VCaP (cell line): ENCODE measurements around the gene LRRC1.

ENCODE experiments used
- H3K27ac ChIP-seq: fragments of 450-650 bp; 2 replicates; pipeline ENCODE4 v1.5.1; 2017
- TF ChIP-seq, protein P1 (sequence below): fragments of 450-650 bp; conservative IDR thresholded peaks from 2 replicates; pipeline ENCODE4 v1.5.1; 2017; ENCODE audit warnings: mild to moderate bottlenecking, moderate library complexity

Gene LRRC1

DNA sequence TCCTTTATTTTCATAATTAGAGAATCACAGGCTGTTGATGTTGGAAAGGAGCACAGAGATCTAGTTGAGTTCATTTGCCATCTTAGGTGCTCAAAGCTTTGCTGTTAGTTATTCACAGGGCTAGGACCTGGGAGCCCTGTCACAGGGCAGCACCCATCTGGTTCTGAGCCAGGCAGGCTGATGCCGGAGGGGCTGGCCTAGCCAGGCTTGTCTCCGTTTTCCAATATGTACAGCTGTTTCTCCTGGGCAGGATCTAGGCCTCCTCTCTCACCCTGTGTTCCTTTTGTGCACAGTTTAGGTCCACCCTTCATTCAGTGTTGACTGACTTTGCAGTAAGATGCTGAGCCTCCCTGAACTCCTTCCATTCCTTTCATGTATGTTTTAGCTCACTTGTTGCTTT, 33.4 kb downstream of the LRRC1 start:
- H3K27ac ChIP-seq, result no peak overlapping the region
- TF ChIP-seq, protein P1, sequence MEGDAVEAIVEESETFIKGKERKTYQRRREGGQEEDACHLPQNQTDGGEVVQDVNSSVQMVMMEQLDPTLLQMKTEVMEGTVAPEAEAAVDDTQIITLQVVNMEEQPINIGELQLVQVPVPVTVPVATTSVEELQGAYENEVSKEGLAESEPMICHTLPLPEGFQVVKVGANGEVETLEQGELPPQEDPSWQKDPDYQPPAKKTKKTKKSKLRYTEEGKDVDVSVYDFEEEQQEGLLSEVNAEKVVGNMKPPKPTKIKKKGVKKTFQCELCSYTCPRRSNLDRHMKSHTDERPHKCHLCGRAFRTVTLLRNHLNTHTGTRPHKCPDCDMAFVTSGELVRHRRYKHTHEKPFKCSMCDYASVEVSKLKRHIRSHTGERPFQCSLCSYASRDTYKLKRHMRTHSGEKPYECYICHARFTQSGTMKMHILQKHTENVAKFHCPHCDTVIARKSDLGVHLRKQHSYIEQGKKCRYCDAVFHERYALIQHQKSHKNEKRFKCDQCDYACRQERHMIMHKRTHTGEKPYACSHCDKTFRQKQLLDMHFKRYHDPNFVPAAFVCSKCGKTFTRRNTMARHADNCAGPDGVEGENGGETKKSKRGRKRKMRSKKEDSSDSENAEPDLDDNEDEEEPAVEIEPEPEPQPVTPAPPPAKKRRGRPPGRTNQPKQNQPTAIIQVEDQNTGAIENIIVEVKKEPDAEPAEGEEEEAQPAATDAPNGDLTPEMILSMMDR, result no peak

DNA sequence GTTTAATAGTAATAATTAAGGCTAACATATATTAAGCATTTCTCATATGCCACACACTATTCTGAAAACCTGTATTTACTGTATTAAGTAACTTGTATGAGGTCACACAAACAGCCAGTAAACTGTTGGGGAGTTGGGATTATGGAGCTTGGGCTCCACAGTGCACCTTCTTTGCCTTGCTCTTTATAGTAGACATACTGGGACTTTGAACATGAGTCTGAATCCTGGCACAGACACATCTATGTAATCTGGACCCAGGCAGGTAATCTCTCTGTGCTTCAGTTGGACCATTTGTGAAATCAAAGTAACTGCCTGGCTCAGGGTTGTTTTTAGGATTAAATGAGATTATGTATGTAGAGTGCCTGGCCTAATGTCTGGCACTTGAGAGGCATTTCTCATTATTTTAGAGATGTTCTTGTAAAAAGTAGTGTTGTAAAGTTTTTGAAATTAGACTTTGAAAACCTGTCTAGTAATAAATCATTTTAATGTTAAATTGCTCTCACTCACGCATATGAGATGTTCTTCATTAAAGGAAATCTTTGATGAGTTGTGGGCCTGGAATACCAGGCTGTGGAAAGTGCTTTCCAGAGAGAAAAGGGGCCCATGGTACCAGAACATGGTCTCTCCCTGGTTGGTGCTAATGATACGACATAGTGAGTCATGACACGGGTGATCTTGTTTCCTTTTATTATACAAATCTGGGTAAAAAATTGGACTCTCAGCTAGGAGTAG, 34.3 kb downstream of the LRRC1 start:
- no peak overlapping the region for H3K27ac ChIP-seq
- TF ChIP-seq, protein P1, result no peak

DNA sequence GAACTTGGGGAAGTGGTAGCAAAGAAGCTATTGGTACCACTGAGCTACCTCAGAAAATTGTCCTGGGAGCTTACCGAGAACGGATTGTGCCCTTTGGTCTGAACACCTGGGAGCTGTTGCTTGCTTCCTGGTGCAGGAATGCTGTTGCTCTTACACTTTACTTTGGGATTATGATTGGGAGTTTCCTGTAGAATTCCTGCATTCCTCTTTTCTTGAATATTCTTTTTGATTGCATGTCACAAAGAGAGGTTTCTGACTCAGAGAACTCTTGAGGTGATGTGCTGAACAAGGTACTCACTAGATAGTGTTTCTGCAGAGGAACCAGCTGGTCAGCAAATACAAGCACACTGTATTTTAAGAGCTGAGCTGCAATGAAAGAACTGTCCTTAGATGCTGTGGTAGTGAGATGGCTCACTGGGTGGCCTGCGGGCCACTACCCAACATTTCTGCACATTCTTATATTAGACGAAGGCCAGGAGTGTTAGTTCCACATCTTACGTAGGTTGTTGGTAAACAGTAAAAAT, 35.0 kb downstream of the LRRC1 start:
- H3K27ac ChIP-seq, result no peak overlapping the region
- TF ChIP-seq, protein P1, result no peak

DNA sequence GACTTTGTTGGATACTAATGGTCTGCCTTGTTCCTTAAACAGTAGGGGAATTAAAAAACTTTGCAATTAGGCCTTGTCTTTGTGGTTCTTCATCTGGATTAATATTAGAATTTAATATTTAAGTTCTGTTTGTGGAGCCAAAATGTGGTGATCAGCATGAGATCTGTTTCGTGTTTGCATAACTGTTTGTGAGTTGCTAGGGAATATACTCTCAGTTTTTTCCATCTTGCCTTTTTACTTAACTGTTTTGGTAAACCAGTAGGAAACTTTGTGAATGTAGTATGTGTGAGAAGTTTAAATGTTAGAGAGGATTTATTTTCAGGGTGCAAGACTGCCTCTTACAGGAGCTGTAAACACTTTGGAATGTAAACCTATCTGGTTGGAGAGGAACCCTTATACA, 35.6 kb downstream of the LRRC1 start:
- no peak overlapping the region for H3K27ac ChIP-seq
- TF ChIP-seq, protein P1, result no peak

DNA sequence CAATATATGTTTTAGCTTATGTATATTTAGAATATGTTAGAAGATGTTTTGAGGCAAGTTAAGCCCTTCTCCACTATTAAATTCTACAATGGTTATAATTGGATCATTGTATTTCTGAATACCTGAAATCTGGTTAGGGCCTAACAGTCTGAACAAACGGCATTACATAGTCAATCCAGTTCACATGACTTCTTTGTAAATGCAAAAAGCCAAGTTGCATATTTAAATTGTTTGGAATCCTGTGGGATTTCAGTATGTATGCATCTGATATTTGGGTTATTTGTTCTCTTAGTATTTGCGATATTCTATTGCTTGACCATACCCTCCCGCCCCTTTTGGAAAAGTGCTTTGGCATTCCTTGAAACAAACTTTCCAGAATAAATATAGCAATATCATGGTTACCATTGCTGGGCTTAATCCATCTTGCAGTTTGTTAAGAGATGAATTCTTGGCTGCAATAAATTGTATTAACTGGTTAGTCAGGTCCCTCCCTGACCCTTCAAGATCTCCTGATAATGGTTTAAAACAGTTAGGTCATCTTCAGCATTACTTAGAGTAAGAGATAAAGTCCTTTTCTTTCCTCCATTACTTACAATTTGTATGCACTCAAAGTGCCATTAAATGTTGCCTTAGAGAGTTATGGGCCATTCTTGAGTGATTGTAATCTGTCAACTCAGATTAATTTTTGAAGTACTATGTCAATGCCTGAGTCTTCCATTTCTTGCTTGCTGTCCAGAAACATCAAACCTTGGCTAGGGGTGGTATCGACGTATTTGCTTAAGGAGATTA, 36.5 kb downstream of the LRRC1 start:
- TF ChIP-seq, protein P1, result no peak
- H3K27ac ChIP-seq, result no peak overlapping the region

DNA sequence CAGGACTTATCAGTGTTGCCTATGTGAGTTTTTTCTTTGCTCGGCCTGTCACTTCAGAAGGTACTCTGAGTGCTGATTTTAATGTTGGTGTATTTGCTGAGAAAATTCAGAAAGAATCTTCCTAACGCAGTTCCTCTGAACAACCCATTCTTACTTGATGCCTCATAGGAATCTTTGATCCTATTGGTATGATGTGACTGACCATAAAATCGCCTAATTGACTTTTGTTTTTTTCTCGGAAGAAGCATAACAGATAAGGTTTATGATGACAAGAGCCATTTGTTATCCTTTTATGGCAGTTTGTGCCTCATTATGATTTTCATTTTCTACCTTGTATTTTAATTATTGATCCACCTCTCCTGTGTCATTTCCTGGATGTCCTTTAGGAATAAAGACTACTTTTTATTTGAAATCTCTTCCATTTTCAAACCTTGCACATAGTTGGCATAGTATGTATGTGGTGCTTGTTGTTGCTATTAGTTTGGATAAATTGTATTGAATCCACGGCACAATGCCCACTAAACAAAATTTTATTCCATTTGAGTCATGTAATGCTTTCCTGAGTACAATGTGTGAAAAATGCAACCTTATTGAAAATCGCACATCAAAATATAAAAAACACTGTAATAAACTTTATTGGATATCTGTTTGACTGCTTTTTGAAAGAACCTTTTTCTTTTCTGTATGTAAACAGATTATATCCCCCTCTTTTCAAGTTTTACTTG, 37.3 kb downstream of the LRRC1 start:
- TF ChIP-seq, protein P1, result no peak
- H3K27ac ChIP-seq, result no peak overlapping the region

DNA sequence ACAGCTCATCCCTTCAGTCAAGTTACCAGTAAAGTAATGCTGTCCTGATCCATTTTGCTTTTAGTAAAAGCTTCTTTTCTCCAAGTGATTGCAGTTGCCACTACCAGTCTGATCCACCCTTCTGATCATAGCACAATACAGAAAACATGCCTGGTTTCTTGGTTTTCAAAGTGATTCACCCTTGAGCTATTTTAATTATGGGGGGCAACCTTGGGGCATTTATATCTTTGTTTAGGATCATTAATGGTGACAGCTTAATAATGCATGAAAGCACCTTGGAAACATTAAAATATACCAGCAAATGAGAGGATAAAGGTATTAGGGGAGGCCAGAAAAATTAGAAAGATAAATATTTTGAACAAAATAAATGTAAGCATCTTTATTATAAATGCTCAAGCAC, 38.4 kb downstream of the LRRC1 start:
- TF ChIP-seq, protein P1, result no peak
- no peak overlapping the region for H3K27ac ChIP-seq
